Measurements from ENCODE around the gene TRPM6. TPM values are rescaled to one million over a fixed set of nuclear protein-coding genes. Genes with fewer than 3 reads are reported as not detected.

TRPM6 gene
- total RNA-seq, 2 experiments from 2014 or later = not detected

DNA sequence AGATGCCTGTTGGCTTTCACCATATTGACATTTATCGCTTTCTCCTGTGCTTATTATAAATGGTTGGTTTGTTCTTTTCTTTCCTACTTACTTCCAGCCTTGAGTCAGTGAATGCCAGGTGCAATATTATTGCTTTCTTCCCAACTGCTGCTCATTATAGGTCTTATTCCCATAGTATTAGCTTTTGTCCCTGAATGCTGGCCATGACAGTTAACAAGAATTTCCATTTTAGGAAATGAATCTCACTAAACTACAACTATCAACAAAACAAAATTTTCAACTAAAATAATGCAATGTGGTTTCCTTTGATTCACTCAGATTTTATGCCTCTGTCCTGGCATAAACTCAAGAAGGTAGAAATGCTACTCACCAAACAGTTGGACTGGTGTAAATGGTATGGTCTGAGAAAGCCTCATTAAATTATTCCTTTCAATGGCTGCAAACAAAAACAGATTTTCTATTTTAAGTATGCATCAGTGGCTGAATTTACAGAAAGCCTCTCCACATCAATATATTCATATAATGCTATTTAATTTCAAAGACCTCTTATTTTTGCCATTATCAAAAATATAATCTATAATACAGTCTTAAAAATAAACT lies 145.4 kb downstream of the TRPM6 start:
- Histone ChIP-seq H4K20me1 (ENCODE audit: insufficient read depth, low read length) (no peaks in the 10 kb centered on the region), H3K9me3 (ENCODE audit: low read length) (no peaks in the 10 kb centered on the region), H3K4me1 (ENCODE audit: insufficient read depth, low read length, poor library complexity, severe bottlenecking) (no peaks in the 10 kb centered on the region), H3K36me3 (ENCODE audit: insufficient read depth, low read length) (no peaks in the 10 kb centered on the region), H3K79me2 (ENCODE audit: insufficient read depth, low read depth, low read length) (no peaks in the 10 kb centered on the region), H3K9me2 (ENCODE audit: insufficient read depth, low read length) (no peaks in the 10 kb centered on the region), H3K4me3 (ENCODE audit: low read depth, low read length, poor library complexity, severe bottlenecking) (no peak overlapping the region), H3K4me2 (ENCODE audit: low read length) (no peak overlapping the region), H2AFZ (ENCODE audit: low read length) (no peak overlapping the region), H3K27ac (ENCODE audit: low read depth, low read length, poor library complexity, severe bottlenecking) (no peak overlapping the region)
- intact Hi-C loops (cut with micrococcal nuclease; ENCODE audit: unreplicated experiment) = no loop called here
- POLR2A ChIA-PET = no interaction called here
- CTCF ChIA-PET (ENCODE audit: unreplicated experiment) = no interaction called here
- BruUV-seq (replicated peaks) = no TSS peak
- TF ChIP-seq CTCF (conservative IDR thresholded peaks at IDR 0.05; ENCODE audit: low read length) (no peak), EZH2phosphoT487 (IDR thresholded peaks at IDR 0.05; ENCODE audit: borderline replicate concordance, low read depth, low read length) (no peak)
- no peak for DNase-seq (ENCODE audit: low spot score)

- no peak overlapping the region for H2AFZ ChIP-seq (ENCODE audit: low read length)
- POLR2A ChIA-PET = interaction anchor here (0.6 kb wide), 1 partner anchor 17 kb away, joined by 3 read pairs; no protein-coding TSS in a partner anchor
- H3K79me2 ChIP-seq (ENCODE audit: insufficient read depth, low read depth, low read length) = no peaks in the 10 kb centered on the region
- intact Hi-C loops (cut with micrococcal nuclease; ENCODE audit: unreplicated experiment) = no loop called here
- TF ChIP-seq EZH2phosphoT487 (IDR thresholded peaks at IDR 0.05; ENCODE audit: borderline replicate concordance, low read depth, low read length) = no peak
- TF ChIP-seq CTCF (conservative IDR thresholded peaks at IDR 0.05; ENCODE audit: low read length) = no peak
- H3K4me3 ChIP-seq (ENCODE audit: low read depth, low read length, poor library complexity, severe bottlenecking) = no peak overlapping the region
- BruUV-seq (replicated peaks) = no TSS peak
- no peaks in the 10 kb centered on the region for H3K36me3 ChIP-seq (ENCODE audit: insufficient read depth, low read length)
- CTCF ChIA-PET (ENCODE audit: unreplicated experiment) = no interaction called here
- H4K20me1 ChIP-seq (ENCODE audit: insufficient read depth, low read length) = no peaks in the 10 kb centered on the region
- H3K9me2 ChIP-seq (ENCODE audit: insufficient read depth, low read length) = no peaks in the 10 kb centered on the region
- no peaks in the 10 kb centered on the region for H3K9me3 ChIP-seq (ENCODE audit: low read length)
- DNase-seq (ENCODE audit: low spot score) = no peak
- no peaks in the 10 kb centered on the region for H3K4me1 ChIP-seq (ENCODE audit: insufficient read depth, low read length, poor library complexity, severe bottlenecking)
- H3K27ac ChIP-seq (ENCODE audit: low read depth, low read length, poor library complexity, severe bottlenecking) = no peak overlapping the region
- H3K4me2 ChIP-seq (ENCODE audit: low read length) = no peak overlapping the region
Measured at GRCh38 chr9:74736646-74737045, 151.1 kb downstream of the TRPM6 start.

- no peaks in the 10 kb centered on the region for H3K79me2 ChIP-seq (ENCODE audit: insufficient read depth, low read depth, low read length)
- no peaks in the 10 kb centered on the region for H3K9me2 ChIP-seq (ENCODE audit: insufficient read depth, low read length)
- no peak overlapping the region for H3K27ac ChIP-seq (ENCODE audit: low read depth, low read length, poor library complexity, severe bottlenecking)
- H3K9me3 ChIP-seq (ENCODE audit: low read length) = no peaks in the 10 kb centered on the region
- BruUV-seq (replicated peaks) = no TSS peak
- H3K4me1 ChIP-seq (ENCODE audit: insufficient read depth, low read length, poor library complexity, severe bottlenecking) = no peaks in the 10 kb centered on the region
- no peak overlapping the region for H2AFZ ChIP-seq (ENCODE audit: low read length)
- intact Hi-C loops (cut with micrococcal nuclease; ENCODE audit: unreplicated experiment) = no loop called here
- ChIA-PET CTCF (ENCODE audit: unreplicated experiment) (no interaction called here), POLR2A (interaction anchor here (0.6 kb wide), 1 partner anchor 411 kb away, joined by 5 read pairs; no protein-coding TSS in a partner anchor)
- no peak for DNase-seq (ENCODE audit: low spot score)
- no peaks in the 10 kb centered on the region for H4K20me1 ChIP-seq (ENCODE audit: insufficient read depth, low read length)
- no peaks in the 10 kb centered on the region for H3K36me3 ChIP-seq (ENCODE audit: insufficient read depth, low read length)
- H3K4me2 ChIP-seq (ENCODE audit: low read length) = no peak overlapping the region
- TF ChIP-seq EZH2phosphoT487 (IDR thresholded peaks at IDR 0.05; ENCODE audit: borderline replicate concordance, low read depth, low read length) (no peak), CTCF (conservative IDR thresholded peaks at IDR 0.05; ENCODE audit: low read length) (no peak)
- H3K4me3 ChIP-seq (ENCODE audit: low read depth, low read length, poor library complexity, severe bottlenecking) = no peak overlapping the region
Measured at GRCh38 chr9:74735761-74736160, 152.0 kb downstream of the TRPM6 start.

Data from OCI-LY7 (cell line).